PC-3 (cell line): ENCODE measurements around the gene EI24.

Source experiments
- CTCF ChIP-seq: fragments of 300-600 bp; sonication (generic); conservative IDR thresholded peaks from 2 replicates; pipeline ENCODE4 v1.5.1; 2017; ENCODE audit warnings: antibody characterized with exemption, low read depth, mild to moderate bottlenecking, low read length
- EZH2 ChIP-seq: fragments of 300-600 bp; sonication (generic); IDR thresholded peaks from one replicate; pipeline ENCODE4 v1.6.1; 2017; ENCODE audit warnings: antibody characterized with exemption, mild to moderate bottlenecking, low read length; ENCODE audit not compliant: unreplicated experiment
- EZH2phosphoT487 ChIP-seq: fragments of 300-600 bp; sonication (generic); IDR thresholded peaks from 2 replicates; pipeline ENCODE4 v1.6.1; 2018; ENCODE audit warnings: mild to moderate bottlenecking, antibody characterized with exemption, low read length, borderline replicate concordance

- TF ChIP-seq CTCF (no peak), EZH2 (no peak), EZH2phosphoT487 (no peak)
Measured at GRCh38 chr11:125600663-125601062, 31.4 kb downstream of the EI24 start.
